Measurements from ENCODE around the gene TYSND1.

TYSND1 gene

GRCh38 chr10:70188768-70189167 lies 42.3 kb upstream of the TYSND1 start:
- Histone ChIP-seq H3K27me3 (ENCODE audit: insufficient read depth, poor library complexity, severe bottlenecking) (no peaks in the 10 kb centered on the region), H3K4me3 (replicated peaks; ENCODE audit: insufficient read depth, low read length) (no peak overlapping the region), H3K27ac (replicated peaks) (no peak overlapping the region)
- no peak for DNase-seq (ENCODE audit: low read depth in 1 of 2, low spot score in 1 of 2)
- TF ChIP-seq GABPA (IDR thresholded peaks at IDR 0.05; ENCODE audit: low read depth) (no peak), SPI1 (IDR thresholded peaks at IDR 0.05; ENCODE audit: borderline replicate concordance, low read depth) (no peak), POLR2AphosphoS5 (IDR thresholded peaks at IDR 0.05; ENCODE audit: low read depth) (no peak), REST (IDR thresholded peaks at IDR 0.05; ENCODE audit: insufficient replicate concordance, low read depth) (no peak), CTCF (IDR thresholded peaks at IDR 0.05; ENCODE audit: insufficient read depth, low read length) (no peak)

GRCh38 chr10:70186571-70186970 lies 40.1 kb upstream of the TYSND1 start:
- TF ChIP-seq GABPA (IDR thresholded peaks at IDR 0.05; ENCODE audit: low read depth) (no peak), CTCF (IDR thresholded peaks at IDR 0.05; ENCODE audit: insufficient read depth, low read length) (no peak), REST (IDR thresholded peaks at IDR 0.05; ENCODE audit: insufficient replicate concordance, low read depth) (no peak), SPI1 (IDR thresholded peaks at IDR 0.05; ENCODE audit: borderline replicate concordance, low read depth) (no peak), POLR2AphosphoS5 (IDR thresholded peaks at IDR 0.05; ENCODE audit: low read depth) (no peak)
- no peaks in the 10 kb centered on the region for H3K27me3 ChIP-seq (ENCODE audit: insufficient read depth, poor library complexity, severe bottlenecking)
- H3K4me3 ChIP-seq (replicated peaks; ENCODE audit: insufficient read depth, low read length): no peak overlapping the region
- H3K27ac ChIP-seq (replicated peaks): no peak overlapping the region
- DNase-seq (ENCODE audit: low read depth in 1 of 2, low spot score in 1 of 2): no peak

- Histone ChIP-seq H3K4me3 (replicated peaks; ENCODE audit: insufficient read depth, low read length) (no peak overlapping the region), H3K27me3 (ENCODE audit: insufficient read depth, poor library complexity, severe bottlenecking) (no peaks in the 10 kb centered on the region), H3K27ac (replicated peaks) (no peak overlapping the region)
- no peak for TF ChIP-seq GABPA (IDR thresholded peaks at IDR 0.05; ENCODE audit: low read depth)
- no peak for TF ChIP-seq SPI1 (IDR thresholded peaks at IDR 0.05; ENCODE audit: borderline replicate concordance, low read depth)
- TF ChIP-seq REST (IDR thresholded peaks at IDR 0.05; ENCODE audit: insufficient replicate concordance, low read depth): no peak
- no peak for TF ChIP-seq POLR2AphosphoS5 (IDR thresholded peaks at IDR 0.05; ENCODE audit: low read depth)
- no peak for TF ChIP-seq CTCF (IDR thresholded peaks at IDR 0.05; ENCODE audit: insufficient read depth, low read length)
- DNase-seq (ENCODE audit: low read depth in 1 of 2, low spot score in 1 of 2): no peak
Observed at GRCh38 chr10:70186090-70186489, 39.6 kb upstream of the TYSND1 start.
